IMR-90 (cell line): ENCODE data around the gene ZSCAN23.

Source experiments
- CEBPB ChIP-seq: IDR thresholded peaks from 2 replicates; pipeline ENCODE4 v1.6.1; 2012; ENCODE audit warnings: low read depth, low read length, improper control_type of control experiment
- MXI1 ChIP-seq: IDR thresholded peaks from 2 replicates; pipeline ENCODE4 v1.6.1; 2012; ENCODE audit warnings: low read depth, mild to moderate bottlenecking, low read length, moderate library complexity, borderline replicate concordance
- NFE2L2 ChIP-seq: fragments of 150-350 bp; IDR thresholded peaks from 2 replicates; pipeline ENCODE4 v1.6.1; 2016; ENCODE audit warnings: low read depth, mild to moderate bottlenecking, low read length
- POLR2A ChIP-seq: IDR thresholded peaks from 2 replicates; pipeline ENCODE4 v1.6.1; 2012; ENCODE audit warnings: mild to moderate bottlenecking, low read depth, low read length
- RAD21 ChIP-seq: IDR thresholded peaks from 2 replicates; pipeline ENCODE4 v1.6.1; 2012; ENCODE audit warnings: low read length, improper control_type of control experiment
- RCOR1 ChIP-seq: IDR thresholded peaks from 2 replicates; pipeline ENCODE4 v1.6.1; 2012; ENCODE audit warnings: mild to moderate bottlenecking, low read length, improper control_type of control experiment; ENCODE audit not compliant: insufficient replicate concordance
- SMC3 ChIP-seq: fragments of 150-350 bp; IDR thresholded peaks from 2 replicates; pipeline ENCODE4 v1.6.1; 2016; ENCODE audit warnings: low read depth, mild to moderate bottlenecking, antibody characterized with exemption, low read length, moderate library complexity
- TF ChIP-seq, protein P1 (sequence below): conservative IDR thresholded peaks from 2 replicates; pipeline ENCODE4 v1.5.1; 2012; ENCODE audit warnings: mild to moderate bottlenecking, low read depth, low read length, improper control_type of control experiment

DNA sequence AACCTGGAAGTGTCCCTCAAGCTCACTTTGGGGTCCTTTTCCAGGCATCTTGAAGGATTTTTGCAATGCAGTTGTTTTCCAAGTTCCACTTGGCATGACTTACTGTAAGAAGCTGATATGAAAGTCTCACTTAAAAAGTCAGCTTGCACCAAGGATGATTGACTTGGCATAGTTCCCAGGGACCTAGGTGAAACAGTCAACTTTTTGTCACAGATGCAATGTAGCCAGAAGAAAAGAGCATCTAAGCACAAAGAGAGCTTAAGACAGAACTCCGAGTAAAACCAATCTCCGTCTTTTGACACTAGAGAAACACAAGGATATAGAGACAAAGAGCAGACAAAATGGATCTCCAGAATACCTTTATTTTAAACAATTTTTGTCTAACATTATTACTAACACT is 41.1 kb downstream of the ZSCAN23 start:
- TF ChIP-seq POLR2A: no peak
- no peak for TF ChIP-seq NFE2L2
- TF ChIP-seq SMC3: no peak
- TF ChIP-seq, protein P1, sequence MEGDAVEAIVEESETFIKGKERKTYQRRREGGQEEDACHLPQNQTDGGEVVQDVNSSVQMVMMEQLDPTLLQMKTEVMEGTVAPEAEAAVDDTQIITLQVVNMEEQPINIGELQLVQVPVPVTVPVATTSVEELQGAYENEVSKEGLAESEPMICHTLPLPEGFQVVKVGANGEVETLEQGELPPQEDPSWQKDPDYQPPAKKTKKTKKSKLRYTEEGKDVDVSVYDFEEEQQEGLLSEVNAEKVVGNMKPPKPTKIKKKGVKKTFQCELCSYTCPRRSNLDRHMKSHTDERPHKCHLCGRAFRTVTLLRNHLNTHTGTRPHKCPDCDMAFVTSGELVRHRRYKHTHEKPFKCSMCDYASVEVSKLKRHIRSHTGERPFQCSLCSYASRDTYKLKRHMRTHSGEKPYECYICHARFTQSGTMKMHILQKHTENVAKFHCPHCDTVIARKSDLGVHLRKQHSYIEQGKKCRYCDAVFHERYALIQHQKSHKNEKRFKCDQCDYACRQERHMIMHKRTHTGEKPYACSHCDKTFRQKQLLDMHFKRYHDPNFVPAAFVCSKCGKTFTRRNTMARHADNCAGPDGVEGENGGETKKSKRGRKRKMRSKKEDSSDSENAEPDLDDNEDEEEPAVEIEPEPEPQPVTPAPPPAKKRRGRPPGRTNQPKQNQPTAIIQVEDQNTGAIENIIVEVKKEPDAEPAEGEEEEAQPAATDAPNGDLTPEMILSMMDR: no peak
- TF ChIP-seq CEBPB: no peak
- TF ChIP-seq RCOR1: no peak
- no peak for TF ChIP-seq MXI1
- no peak for TF ChIP-seq RAD21
